Left cardiac atrium (tissue), 4 donors: ENCODE data around the gene FBF1. TPM values are rescaled to one million over a fixed set of nuclear protein-coding genes. Genes with fewer than 3 reads are reported as not detected.
"Not testable (repeated sequence)": the region's sequence is repeated elsewhere in the genome, so short reads cannot be mapped to it uniquely, and the experiment has no call there.

Source experiments
- ATAC-seq, 2 donors: fragments of 200-7000 bp; cut with Tn5 transposase; one replicate each; pipeline ENCODE4 v1.9.1; 2020; ENCODE audit warnings: mild to moderate bottlenecking in 2 of 2, moderate library complexity in 2 of 2
- DNase-seq: peaks from one replicate; pipeline ENCODE4 v3.0.0-alpha.2; 2020
- intact Hi-C, 2 donors: fragments of 100-400 bp; cut with DNase I; formaldehyde crosslinking; loops; one replicate each; pipeline versions ENCODE4 v1.14.1 to v1.15.1; 2022 to 2023
- long read RNA-seq: library from polyadenylated mRNA; unstranded; transcript quantifications from one replicate; pipeline ENCODE4 v2.0.0, GENCODE V29; 2021
- total RNA-seq, 2 donors: library from RNA; stranded (reverse); fragmentation: NEBNext Ultra II Directional; extraction: Animal tissue kit (Norgen Biotek cat#: 25700); gene quantifications; one replicate each; pipeline ENCODE4 v1.2.1, GENCODE V29; 2021
- donor health status: DM: no; HTN: yes; CAD: no.
- donor health status: DM: no; HTN: yes; CAD: no; lungs with severe emphysema.
- donor health status: DM: yes; HTN: yes; CAD: no.
- donor health status: Dilated cardiomyopathy.

The FBF1 gene, protein sequence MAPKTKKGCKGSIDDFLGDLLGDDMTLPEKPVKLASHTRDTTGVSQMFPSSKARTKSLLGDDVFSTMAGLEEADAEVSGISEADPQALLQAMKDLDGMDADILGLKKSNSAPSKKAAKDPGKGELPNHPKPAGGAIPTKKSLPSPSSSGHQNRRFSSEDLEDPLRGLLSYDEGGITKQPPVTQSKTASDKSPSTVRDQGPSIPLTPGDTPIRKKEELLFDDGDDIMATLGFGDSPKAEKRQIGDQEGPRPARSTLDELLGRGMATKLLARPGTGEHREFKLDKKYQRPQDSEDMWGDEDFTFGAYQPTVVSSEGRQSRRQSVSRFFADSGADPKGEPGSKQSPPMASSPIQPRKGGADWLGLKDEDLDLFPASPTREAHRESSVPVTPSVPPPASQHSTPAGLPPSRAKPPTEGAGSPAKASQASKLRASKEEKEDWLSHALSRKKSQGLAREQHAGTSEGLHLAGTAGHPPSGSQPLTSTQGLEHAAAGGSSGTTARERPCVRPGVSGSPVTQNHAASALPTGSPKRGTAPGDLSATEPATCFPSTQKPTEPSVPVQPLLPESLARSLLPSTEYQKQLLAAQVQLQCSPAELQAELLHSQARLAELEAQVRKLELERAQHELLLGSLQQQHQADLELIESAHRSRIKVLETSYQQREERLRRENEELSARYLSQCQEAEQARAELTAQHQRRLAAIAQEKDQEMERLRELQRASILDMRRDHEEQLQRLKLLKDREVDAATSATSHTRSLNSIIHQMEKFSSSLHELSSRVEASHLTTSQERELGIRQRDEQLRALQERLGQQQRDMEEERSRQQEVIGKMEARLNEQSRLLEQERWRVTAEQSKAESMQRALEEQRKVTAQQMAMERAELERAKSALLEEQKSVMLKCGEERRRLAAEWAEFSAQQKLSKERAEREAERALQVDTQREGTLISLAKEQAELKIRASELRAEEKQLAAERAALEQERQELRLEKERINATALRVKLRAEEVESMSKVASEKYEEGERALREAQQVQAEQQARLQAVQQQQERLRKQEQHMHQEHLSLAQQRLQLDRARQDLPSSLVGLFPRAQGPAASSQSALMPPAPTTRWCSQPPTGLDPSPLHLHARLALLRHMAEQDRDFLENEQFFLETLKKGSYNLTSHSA
- 1 to 10 TPM; 3.0 to 4.7 TPM for total RNA-seq
- long read RNA-seq, partial matches to known transcripts: 1 of 3 reads
- long read RNA-seq, other reads (novel, unspliced or antisense): 2 of 3 reads

DNA sequence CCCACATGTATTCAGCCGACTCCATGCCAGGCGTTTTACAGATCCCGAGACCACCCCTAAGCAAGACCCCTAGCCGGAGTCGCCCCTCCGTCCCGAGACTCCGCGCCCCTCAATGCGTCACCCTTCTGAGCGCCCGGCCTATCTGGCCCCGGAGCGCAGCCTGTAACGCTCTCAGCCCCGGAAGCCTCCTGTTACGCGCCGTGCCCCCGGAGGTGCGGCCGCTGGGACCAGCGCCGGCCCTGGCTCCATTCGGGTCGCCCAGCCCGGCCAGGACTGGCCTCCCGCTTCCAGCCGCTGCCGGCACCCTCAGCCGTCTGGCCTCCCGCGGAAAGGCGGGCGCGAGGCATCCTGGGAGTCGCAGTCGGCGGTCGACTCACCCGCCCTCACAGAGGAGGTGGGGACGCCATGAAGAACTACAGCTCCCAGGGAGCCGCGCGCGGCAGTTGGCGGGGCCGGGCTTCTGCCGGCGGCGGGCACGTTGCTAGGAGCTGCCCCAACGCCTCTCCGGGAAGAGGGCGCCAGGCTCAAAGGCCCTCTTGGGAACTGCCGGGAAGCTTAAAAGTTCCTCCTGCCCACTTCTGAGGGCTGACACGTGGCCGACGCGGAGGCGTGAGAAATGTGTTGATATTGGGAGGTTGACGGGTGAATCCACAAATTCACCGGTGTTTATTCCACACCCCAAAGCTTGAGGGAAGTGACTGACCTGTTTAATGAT is at the start of gene FBF1:
FBF1 (minus strand) TSS at position 316 of the 715 bp plus-strand sequence. CDS start 2,893 bp downstream, outside the sequence.
- intact Hi-C loops: loop anchor here in 1 of 2 donors (5.0 kb wide), 1 partner anchor 36 kb away; the partner anchor contains the start of genes ACOX1 and TEN1
- ATAC-seq: peak; percentile 99
- DNase-seq: peak; percentile 96

DNA sequence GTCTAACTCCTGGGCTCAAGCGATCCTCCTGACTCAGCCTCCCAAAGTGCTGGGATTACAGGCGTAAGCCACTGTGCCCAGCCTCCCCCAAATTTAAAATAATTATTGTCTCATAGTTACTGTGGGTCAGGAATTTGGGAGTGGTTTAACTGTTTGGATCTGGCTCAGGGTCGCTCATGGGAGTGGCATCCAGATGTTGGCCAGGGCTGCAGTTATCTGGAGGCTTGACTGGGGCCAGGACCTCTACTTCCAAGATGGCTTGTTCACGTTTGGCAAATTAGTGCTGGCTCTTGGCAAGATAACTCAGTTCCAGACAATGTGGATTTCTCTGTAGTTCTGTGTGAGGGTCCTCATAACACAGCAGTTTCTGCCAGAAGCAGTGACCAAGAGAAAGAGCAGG is 46.2 kb upstream of the FBF1 start:
- no peak for ATAC-seq
- intact Hi-C loops: no loop called here
- no peak for DNase-seq

DNA sequence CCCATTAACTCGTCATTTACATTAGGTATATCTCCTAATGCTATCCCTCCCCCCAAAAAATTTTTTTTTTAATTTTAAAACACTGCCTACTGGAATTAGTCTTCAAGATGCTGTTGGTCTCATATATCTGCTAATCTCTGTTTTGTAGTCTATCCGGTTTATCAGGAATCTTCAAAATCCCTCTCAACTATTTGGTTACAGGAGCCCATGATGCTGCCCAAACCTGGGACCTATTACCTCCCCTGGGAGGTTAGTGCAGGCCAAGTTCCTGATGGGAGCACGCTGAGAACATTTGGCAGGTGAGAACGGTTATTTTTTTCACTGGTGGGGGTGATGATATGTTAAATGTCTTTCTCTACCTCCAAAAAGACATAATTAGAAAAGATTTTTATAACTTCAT is 45.1 kb upstream of the FBF1 start:
- intact Hi-C loops: no loop called here
- ATAC-seq (no peak), DNase-seq (no peak)

DNA sequence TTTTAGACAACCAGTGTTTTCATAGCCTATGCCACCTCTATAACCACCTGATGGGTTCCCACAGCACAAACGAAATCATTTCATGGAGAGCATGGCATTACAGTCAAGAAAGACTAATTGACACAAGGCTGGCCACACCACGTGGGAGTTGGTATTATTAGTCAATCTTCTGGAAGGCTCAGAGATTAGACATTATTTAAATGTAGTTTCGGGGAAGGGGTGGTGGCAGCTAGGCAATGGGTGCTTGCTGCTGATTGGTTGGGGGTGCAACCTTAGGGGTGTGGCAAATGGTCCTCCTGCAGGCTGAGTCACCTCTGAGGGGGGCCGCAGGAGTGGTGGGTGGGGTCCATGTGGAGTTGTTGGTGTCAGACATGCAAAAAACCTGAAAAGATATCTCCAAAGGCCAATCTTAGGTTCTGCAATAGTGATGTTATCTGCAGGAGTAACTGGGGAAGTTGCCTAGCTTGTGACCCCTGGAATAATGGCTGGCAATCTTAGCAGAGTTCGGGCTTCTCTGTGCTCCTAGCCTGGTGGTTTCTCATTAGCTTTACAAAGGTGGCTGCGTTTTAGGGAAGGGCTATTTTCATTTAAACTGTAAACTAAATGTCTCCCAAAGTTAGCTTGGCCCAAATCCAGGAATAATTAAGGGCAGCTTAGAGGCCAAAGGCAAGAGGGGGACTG is 42.8 kb upstream of the FBF1 start:
- ATAC-seq: peak in 1 of 2 donors; percentile 27
- peak; percentile 51 for DNase-seq
- intact Hi-C loops: no loop called here

DNA sequence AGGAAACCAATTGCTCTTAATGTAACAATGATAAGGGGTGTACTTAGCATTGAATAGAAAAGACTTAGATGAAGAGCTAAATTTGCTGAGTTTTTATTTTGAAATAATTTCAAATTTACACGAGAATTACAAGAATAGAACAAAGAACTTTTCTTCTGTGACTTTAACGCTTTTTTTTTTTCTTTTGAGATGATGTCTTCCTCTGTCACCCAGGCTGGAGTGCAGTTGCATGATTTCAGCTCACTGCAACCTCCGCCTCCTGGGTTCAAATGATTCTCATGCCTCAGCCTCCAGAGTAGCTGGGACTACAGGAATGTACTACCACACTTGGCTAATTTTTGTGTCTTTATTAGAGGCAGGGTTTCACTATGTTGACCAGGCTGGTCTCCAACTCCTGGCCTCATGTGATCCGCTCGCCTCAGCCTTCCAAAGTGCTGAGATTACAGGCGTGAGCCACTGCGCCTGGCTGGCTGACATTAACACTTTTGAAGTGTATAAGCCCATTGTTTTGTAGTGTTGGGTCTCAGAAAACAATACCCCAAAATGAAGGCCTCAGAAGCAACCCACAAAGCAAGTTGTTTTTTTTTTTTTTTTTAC is 40.3 kb upstream of the FBF1 start:
- intact Hi-C loops: no loop called here
- DNase-seq: no peak
- ATAC-seq: no peak

DNA sequence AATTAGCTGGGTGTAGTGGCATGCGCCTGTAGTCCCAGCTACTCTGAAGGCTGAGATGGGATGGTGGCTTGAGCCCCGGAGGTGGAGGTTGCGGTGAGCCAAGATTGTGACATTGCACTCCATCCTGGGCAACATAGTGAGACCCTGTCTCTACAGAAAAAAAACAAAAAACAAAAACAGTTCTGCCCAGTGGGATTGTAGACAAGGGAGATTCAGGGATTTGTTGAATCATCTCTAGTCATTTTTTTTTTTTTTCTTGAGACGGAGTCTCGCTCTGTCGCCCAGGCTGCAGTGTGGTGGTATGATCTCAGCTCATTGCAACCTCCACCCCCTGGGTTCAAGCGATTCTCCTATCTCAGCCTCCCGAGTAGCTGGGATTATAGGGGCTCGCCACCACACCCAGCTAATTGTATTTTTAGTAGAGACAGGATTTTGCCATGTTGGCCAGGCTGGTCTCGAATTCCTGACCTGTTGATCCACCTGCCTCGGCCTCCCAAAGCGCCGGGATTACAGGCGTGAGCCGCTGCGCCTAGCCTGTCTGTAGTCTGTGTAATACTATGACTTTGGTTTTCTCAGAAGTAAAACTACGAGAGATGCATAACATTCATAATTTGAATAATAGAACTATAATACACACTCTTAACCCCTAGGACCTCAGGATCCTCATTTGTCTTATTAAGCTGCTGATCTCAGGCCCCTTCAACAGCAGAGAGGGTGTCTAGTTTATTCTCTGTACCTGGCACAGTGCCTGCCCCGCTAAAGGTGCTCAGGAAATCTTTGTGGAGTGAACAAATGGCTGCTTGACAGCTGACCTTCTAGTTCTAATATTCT is 39.6 kb upstream of the FBF1 start:
- no peak for ATAC-seq
- intact Hi-C loops: no loop called here
- no peak for DNase-seq

DNA sequence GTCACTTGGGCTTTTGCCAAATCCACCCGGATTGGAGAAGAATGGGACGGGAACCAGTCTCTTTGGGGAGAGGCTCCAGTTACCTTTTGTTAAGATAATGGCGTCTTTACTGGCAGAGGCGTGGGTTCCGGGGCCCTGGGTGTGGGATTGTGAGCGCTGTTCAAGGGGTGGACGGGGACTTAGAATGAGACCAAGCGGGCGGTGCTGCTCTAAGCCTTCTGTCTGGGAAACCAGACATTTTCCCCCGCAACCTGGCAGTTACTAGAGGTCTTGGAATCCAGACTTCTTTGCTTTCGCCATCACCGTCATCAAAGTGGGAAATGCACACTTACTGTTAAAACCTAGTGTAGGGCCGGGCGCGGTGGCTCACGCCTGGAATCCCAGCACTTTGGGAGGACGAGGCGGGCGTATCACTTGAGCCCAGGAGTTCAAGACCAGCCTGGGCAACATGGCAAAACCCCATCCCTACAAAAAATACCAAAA is 38.9 kb upstream of the FBF1 start:
- DNase-seq (no peak), ATAC-seq (peak; percentile 25 to 46)
- intact Hi-C loops: loop anchor here in 1 of 2 donors (5.0 kb wide), 1 partner anchor 37 kb away; the partner anchor contains the start of gene FBF1

DNA sequence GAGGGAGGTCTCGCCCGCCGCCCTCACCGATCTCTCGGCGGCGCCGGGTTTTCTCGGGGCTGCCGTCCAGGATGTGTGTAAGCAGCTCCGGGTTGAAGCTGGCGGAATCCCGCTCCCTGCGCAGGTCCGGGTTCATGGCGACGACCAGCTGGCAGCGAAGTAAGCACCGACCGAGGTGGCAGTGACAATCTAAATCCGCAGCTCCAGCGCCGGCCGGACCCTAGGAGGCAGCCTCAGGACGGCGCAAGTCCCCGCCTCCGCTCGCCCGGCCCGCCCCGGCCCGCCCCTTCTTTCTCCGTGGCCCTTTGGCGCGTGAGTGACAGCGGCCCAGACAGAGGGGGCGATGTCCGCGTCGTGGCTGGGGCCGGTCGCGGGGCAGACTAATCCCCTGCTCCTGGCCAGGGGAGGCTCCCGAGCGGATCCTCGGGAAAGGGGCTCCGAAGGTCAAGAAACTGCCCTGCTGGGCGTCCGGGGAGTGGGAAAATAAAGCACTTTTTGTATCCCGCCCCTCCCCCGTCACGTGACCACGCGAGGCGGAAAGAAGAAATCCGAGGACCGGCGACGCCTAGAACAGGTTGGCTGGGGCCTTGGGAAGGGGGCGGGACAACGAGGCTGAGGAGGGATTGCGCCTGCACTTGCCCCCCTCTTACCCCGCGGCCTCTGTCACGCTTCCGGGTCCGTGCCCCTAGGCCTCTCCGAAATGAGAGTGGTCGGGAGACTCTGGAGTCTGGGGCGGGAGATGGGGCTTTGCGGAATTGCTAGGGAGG is 38.3 kb upstream of the FBF1 start, which contains the start of the genes ACOX1 and TEN1:
ACOX1 (minus strand) TSS at position 229 of the 767 bp plus-strand sequence; CDS start at position 136, 93 bp downstream.
TEN1 (plus strand) TSS at position 303 of the 767 bp plus-strand sequence. CDS start 6,953 bp downstream, outside the sequence.
- ATAC-seq (peak; percentile 97 to 98), DNase-seq (peak; percentile 99)
- intact Hi-C loops: loop anchor here in 1 of 2 donors (5.0 kb wide), 1 partner anchor 37 kb away; the partner anchor contains the start of gene FBF1

DNA sequence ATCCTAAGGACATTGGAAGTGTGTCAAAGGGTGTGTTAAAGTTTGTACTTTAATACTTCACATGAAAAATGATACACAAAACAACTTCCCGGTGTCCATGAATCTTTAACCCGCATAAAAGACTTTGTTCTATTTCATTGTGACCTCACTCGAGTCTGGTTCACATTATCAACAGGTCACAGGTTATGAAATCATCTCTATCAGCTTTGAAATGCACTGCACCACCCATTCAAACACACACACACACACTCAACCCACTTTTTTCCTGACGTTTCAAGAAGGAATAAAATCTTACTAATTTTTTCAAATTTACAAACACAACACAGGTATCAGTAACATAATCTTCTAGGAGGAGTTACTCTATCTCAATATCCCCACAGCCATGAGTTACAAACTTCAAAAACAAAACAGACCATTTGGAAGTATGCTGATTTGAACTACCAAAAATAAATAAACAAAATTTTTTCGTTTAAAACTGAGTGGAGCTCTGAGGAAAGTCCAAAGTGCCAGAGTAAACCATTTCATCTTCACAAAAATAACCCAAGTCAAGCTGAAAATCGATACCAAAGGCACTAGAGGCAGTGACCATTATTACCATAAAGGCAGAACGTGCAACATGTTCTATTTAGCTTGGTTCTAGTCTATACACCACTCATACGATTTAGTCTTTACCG is 35.5 kb upstream of the FBF1 start:
- ATAC-seq (no peak), DNase-seq (no peak)
- intact Hi-C loops: loop anchor here in 1 of 2 donors (5.0 kb wide), 1 partner anchor 34 kb away; the partner anchor contains the start of gene FBF1

DNA sequence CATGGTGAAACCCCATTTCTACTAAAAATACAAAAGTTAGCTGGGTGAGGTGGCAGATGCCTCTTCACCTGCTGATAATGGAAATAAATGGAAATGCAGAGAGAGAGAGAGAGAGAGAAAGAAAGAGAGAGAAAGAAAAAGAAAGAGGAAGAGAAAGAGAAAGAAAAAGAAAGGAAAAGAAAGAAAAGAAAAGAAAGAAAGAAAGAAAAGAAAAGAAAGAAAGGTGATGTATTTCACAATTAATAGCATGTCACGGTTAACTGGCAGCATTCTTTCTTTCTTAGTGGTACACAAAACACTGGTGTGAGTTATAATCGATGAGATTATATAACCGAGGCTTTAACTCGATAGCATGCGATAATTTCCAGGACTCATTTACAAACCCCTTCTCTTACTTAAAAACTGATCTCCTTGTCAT is 34.9 kb upstream of the FBF1 start:
- intact Hi-C loops: loop anchor here in 1 of 2 donors (5.0 kb wide), 1 partner anchor 33 kb away; the partner anchor contains the start of gene FBF1
- no peak for DNase-seq
- no peak for ATAC-seq

DNA sequence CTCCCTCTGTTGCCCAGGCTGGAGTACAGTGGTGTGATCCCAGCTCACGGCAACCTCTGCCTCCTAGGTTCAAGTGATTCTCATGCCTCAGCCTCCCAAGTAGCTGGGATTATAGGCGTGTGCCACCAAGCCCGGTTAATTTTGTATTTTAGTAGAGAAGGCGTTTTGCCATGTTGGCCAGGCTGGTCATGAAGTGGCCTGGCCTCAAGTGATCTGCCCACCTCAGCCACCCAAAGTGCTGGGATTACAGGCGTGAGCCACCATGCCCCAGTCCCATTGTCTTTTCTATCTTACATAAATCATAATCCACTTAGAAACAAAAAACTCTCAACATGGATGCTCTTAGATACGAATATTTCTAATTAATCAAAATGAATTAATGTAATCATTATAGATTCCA is 34.3 kb upstream of the FBF1 start:
- not testable (repeated sequence) for ATAC-seq, DNase-seq
- intact Hi-C loops: loop anchor here in 1 of 2 donors (5.0 kb wide), 1 partner anchor 33 kb away; the partner anchor contains the start of gene FBF1

DNA sequence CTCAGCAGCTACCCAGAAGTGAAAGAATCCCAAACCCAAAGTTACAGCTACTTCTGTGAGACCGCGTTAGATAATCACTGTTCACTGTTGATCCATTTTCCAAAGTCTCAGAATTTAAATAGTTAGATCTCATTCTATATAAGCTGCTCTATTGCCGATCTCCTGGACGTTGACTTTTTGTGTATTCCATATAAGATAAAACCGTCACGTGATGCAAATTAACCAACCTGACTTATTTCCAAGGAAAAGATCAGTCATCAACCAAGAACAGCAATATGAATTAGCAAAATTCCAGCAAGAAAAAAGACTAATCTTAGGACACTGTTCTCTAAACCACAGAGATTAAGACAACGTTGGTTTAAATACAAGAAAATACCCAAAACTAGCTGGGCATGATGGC is 29.8 kb upstream of the FBF1 start:
- ATAC-seq: no peak
- intact Hi-C loops: no loop called here
- no peak for DNase-seq

DNA sequence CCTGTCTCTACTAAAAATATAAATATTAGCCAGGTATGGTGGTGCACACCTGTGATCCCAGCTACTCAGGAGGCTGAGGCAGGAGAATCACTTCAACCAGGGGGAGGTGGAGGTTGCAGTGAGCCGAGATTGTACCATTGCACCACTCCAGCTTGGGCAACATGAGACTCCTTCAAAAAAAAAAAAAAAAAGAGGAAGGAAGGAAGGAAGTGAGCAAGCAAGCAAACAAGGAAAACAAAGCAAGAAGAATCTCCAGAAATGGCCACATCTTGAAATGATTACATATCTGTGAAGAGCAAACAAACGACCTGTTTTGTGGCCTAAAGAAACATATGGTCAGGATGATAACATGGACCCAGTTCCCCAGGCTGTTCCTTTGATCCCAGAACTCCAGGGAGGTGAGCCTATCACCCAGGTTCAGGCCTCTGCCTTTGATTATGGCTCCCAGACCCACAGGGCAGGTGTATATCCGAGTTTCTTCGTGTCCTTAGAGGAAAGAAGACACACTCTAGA is 29.2 kb upstream of the FBF1 start:
- ATAC-seq (peak; percentile 27 to 37), DNase-seq (no peak)
- intact Hi-C loops: no loop called here

DNA sequence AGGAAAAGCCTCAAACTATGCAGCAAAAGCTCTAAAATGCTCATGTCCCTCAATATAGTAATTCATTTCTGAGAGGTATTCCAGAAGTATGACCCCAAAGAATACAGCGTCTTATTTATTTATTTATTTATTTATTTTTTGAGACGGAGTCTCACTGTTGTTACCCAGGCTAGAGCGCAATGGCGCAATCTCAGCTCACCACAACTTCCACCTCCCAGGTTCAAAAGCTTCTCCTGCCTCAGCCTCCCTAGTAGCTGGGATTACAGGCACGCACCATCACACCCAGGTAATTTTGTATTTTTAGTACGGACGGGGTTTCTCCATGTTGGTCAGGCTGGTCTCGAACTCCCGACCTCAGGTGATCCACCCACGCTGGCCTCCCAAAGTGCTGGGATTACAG is 28.2 kb upstream of the FBF1 start:
- DNase-seq, intact Hi-C loops, ATAC-seq: not testable (repeated sequence)
